ENCODE measurements around the gene CCNL1.
"Not testable (repeated sequence)": the region's sequence is repeated elsewhere in the genome, so short reads cannot be mapped to it uniquely, and the experiment has no call there.

Gene CCNL1

DNA sequence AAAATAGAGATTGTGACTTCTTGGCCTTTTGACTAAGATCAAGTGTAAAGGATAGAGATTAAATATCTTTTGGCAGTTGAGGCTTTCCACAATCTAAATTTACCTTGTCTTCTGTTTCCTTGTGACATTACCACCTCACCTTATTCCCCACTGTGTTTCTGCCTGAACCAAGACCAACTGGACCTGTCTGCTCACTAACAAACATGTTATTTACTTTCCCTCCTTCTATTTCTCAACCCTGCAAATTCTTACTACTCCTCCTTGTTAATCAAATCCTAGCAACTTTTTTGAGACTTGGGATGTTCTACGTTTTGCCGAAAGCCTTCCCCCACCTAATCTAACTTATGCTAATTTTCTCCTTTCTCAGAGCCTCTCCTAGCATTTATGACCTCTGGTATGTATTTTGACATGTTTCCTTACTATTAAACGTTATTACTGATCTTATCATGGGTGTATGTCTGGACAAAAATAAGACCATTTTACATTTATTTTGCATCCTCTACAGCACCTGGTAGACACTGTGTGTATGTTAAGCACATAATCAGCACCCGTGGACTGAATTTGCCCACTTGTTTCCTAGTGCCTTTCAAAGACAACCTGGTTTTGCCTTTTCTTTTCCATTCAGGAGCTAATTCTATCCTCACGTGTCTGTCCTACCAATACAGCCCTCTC, 7.6 kb upstream of the CCNL1 start:
- H3K4me3 ChIP-seq (ENCODE audit: low read depth, low read length): no peak overlapping the region
- no peak for DNase-seq (ENCODE audit: low read depth, low spot score)
- TF ChIP-seq, protein P1, sequence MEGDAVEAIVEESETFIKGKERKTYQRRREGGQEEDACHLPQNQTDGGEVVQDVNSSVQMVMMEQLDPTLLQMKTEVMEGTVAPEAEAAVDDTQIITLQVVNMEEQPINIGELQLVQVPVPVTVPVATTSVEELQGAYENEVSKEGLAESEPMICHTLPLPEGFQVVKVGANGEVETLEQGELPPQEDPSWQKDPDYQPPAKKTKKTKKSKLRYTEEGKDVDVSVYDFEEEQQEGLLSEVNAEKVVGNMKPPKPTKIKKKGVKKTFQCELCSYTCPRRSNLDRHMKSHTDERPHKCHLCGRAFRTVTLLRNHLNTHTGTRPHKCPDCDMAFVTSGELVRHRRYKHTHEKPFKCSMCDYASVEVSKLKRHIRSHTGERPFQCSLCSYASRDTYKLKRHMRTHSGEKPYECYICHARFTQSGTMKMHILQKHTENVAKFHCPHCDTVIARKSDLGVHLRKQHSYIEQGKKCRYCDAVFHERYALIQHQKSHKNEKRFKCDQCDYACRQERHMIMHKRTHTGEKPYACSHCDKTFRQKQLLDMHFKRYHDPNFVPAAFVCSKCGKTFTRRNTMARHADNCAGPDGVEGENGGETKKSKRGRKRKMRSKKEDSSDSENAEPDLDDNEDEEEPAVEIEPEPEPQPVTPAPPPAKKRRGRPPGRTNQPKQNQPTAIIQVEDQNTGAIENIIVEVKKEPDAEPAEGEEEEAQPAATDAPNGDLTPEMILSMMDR (IDR thresholded peaks at IDR 0.05; ENCODE audit: low read depth, low read length): no peak
- in situ Hi-C loops (cut with HindIII; ENCODE audit: low sequenced_read_pairs): no loop called here

DNA sequence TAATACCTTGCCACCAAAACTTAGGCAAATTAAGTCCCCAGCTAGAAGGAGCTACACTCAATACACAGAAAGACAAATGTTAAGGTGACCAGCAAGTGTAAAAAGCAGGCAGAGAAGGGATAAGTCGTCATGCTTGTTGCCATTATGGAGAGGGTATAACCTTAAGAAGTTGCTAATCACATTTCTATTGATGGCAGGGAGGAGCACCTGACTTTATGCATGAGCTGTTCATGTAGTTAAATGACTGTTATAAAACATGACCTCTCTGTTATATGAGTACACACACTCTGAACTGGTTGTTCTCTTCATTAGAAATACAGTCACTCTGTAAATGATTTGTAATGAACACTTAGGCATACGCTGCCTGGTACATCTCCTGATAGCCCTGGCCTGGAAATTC, 6.6 kb upstream of the CCNL1 start:
- no peak overlapping the region for H3K4me3 ChIP-seq (ENCODE audit: low read depth, low read length)
- no peak for DNase-seq (ENCODE audit: low read depth, low spot score)
- TF ChIP-seq, protein P1 (IDR thresholded peaks at IDR 0.05; ENCODE audit: low read depth, low read length): no peak
- in situ Hi-C loops (cut with HindIII; ENCODE audit: low sequenced_read_pairs): no loop called here

DNA sequence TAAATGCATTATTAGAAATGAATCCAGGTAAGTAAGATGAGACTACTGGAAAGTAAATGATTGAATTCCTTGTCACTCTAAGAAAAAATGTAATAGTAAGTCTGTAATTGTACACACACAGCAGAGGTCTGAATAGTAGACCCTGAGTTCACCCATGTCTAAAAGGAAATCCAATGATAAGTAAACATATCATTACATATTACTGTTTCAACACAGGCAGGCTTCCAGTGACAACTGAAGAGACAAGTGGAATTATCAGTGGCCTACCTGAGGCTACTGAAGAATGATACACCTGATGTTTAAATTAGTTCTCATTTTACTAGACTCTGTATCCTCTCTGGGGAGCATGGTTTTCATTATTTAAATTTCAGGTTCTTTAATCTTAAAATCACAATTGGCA, 6.2 kb upstream of the CCNL1 start:
- TF ChIP-seq, protein P1 (IDR thresholded peaks at IDR 0.05; ENCODE audit: low read depth, low read length): no peak
- in situ Hi-C loops (cut with HindIII; ENCODE audit: low sequenced_read_pairs): no loop called here
- H3K4me3 ChIP-seq (ENCODE audit: low read depth, low read length): no peak overlapping the region
- DNase-seq (ENCODE audit: low read depth, low spot score): no peak

DNA sequence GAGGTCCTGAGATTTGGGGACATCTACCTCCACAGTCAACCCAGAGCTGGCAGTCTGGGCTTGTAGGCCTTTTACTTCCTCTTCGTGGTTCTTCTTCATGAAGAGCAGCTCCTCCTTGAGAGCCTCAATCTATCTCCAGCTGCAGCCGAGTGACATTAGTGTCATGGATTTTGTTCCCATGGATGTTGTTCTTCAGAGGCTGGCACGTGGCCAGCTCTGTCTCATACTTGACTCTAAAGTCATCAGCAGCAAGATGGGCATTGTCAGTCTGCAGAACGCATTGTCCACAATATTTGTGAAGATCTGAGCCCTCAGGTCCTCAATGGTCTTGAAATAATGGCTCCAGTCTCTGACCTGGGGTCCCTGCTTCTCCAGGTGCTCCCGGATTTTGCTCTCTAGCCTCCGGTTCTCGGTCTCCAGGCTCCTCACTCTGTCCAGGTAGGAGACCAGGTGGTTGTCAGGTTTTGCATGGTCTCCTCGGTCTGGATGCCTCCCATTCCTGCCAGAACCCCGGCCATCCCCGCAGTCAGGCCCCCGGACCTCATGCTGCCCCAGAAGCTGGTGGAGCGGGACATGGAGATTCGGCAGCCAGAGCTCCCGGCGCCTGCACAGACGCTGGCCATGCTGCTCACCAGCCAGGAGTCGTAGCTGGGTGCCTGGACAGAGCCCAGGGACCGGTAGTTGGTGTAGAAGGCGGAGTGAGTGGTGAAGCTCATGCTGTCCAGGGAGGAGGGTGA, 3.4 kb upstream of the CCNL1 start:
- in situ Hi-C loops (cut with HindIII; ENCODE audit: low sequenced_read_pairs): no loop called here
- TF ChIP-seq, protein P1 (IDR thresholded peaks at IDR 0.05; ENCODE audit: low read depth, low read length): no peak
- no peak overlapping the region for H3K4me3 ChIP-seq (ENCODE audit: low read depth, low read length)
- no peak for DNase-seq (ENCODE audit: low read depth, low spot score)

DNA sequence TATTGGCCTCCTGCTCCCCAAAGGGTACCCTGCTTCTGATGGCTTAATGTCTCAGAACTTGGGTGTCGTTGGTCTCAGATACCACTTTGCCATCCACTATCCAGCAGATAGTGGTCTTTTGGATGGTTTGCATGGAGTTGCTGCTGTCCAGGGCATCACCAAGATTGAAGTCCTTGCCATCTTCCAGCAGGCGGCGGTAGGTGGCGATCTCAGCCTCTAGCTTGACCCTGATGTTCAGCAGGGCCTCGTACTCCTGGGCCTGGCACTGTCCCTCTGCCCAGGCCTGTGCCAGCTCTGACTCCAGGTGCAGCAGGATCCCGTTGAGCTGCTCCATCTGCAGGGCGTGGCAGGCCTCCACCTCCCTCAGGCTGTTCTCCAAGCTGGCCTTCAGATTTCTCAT, 2.7 kb upstream of the CCNL1 start:
- H3K4me3 ChIP-seq (ENCODE audit: low read depth, low read length); in situ Hi-C loops (cut with HindIII; ENCODE audit: low sequenced_read_pairs); DNase-seq (ENCODE audit: low read depth, low spot score): not testable (repeated sequence)
- TF ChIP-seq, protein P1 (IDR thresholded peaks at IDR 0.05; ENCODE audit: low read depth, low read length): peak; percentile 33

DNA sequence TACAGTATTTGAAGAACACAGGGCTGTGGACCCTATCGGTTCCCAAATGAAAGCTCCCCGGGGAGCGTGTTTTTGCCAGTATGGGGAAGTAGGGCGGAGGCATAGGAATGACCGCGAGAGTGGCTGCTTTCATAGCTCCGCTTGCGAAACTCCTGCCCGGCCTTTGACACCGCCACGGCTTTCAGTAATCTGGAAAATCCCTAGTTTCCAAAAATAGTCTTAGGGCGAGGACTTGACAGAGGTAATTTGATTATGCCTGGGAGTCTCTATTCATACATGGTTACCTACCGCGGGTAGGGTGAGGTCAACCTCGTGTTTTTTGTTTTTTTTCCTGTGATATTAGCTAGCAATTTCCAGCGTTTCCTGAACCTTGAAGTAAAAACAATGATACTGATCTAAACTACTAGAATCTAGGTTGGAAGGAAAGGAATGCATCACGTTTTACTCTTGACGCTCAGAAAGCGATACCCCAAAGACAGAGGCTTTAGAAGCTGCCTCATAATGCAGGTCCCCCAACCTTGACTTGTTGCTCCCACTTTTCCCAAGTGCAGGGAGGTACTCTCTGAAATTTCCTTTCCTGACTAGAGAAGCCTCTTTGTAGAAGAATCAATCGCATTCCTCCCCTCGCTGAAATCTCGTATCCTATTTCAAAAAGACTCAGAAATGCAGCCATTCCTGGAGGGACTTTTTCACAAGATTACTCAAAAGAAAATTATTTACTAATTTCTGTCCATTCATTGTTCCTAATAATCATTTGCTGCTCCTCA, 894 bp upstream of the CCNL1 start:
- in situ Hi-C loops (cut with HindIII; ENCODE audit: low sequenced_read_pairs): no loop called here
- peak; percentile 91 for DNase-seq (ENCODE audit: low read depth, low spot score)
- peak overlapping the region; percentile 92 for H3K4me3 ChIP-seq (ENCODE audit: low read depth, low read length)
- TF ChIP-seq, protein P1 (IDR thresholded peaks at IDR 0.05; ENCODE audit: low read depth, low read length): no peak
